A549 (cell line): ENCODE measurements around the gene BNC2. TPM values are rescaled to one million over a fixed set of nuclear protein-coding genes. Genes with fewer than 3 reads are reported as not detected.

ENCODE experiments used
- ATAC-seq, 2 experiments: fragments of 200-7000 bp in 1 of 2; fragments of >200 bp in 1 of 2; cut with Nextera tagmentation in 1 of 2; cut with Tn5 transposase in 1 of 2; 3 replicates each; pipeline versions ENCODE4 v1.8.0 to v1.9.1; 2018 to 2020; ENCODE audit warnings: mild to moderate bottlenecking in 1 of 2, moderate library complexity in 1 of 2
- CTCF ChIA-PET: fragments of 300-600 bp; sonication (Branson Sonifier 250); formaldehyde crosslinking; extraction: SDS; loops from one replicate; lab custom pipeline; 2021; ENCODE audit warnings: antibody characterized with exemption, inconsistent platforms; lab: Yijun Ruan, JAX
- POLR2A ChIA-PET: fragments of 350-600 bp; formaldehyde crosslinking; extraction: SDS; loops from one replicate; lab custom pipeline; 2021; ENCODE audit warnings: antibody characterized with exemption, inconsistent platforms; lab: Yijun Ruan, JAX
- DNase-seq, 2 experiments: peaks; one replicate each; pipeline versions ENCODE4 v3.0.0 to v3.0.0-alpha.2; 2011 to 2016; ENCODE audit warnings: low read depth in 1 of 2, low spot score in 1 of 2
- FAIRE-seq: peaks from 2 replicates; lab custom pipeline; 2011; peaks lifted over from hg19 to GRCh38; lab: Jason Lieb, UNC
- H3K27ac ChIP-seq, 2 experiments: fragments of >200 bp; sonication (Bioruptor Twin); formaldehyde crosslinking; 3 replicates each; pipeline ENCODE4 v1.5.1; 2016 to 2017
- H3K4me1 ChIP-seq: fragments of >200 bp; sonication (Bioruptor Twin); formaldehyde crosslinking; 3 replicates; pipeline ENCODE4 v1.6.1; 2016
- H3K4me2 ChIP-seq: fragments of >200 bp; sonication (Bioruptor Twin); formaldehyde crosslinking; 3 replicates; pipeline ENCODE4 v1.6.1; 2016
- H3K4me3 ChIP-seq: fragments of >200 bp; sonication (Bioruptor Twin); formaldehyde crosslinking; 3 replicates; pipeline ENCODE4 v1.5.1; 2016
- H3K9me3 ChIP-seq: fragments of >200 bp; sonication (Bioruptor Twin); formaldehyde crosslinking; 3 replicates; pipeline ENCODE4 v1.6.1; 2016
- CBX2 ChIP-seq: fragments of 200-600 bp; sonication (generic); IDR thresholded peaks from 2 replicates; pipeline ENCODE4 v1.6.1; 2016; ENCODE audit warnings: low read depth, mild to moderate bottlenecking, borderline replicate concordance
- CHD2 ChIP-seq: fragments of 150-350 bp; IDR thresholded peaks from 2 replicates; pipeline ENCODE4 v1.6.1; 2014; ENCODE audit warnings: low read length; ENCODE audit not compliant: partially characterized antibody
- EHF ChIP-seq: fragments of 250-450 bp; sonication (Bioruptor Pico); IDR thresholded peaks from 2 replicates; pipeline ENCODE4 v1.5.0; 2020; ENCODE audit warnings: mild to moderate bottlenecking
- EHMT2 ChIP-seq: fragments of 200-600 bp; sonication (generic); IDR thresholded peaks from 2 replicates; pipeline ENCODE4 v1.6.1; 2016; ENCODE audit warnings: antibody characterized with exemption, low read depth, mild to moderate bottlenecking, moderate library complexity
- FOSB ChIP-seq: fragments of 250-450 bp; sonication (Bioruptor Pico); IDR thresholded peaks from 2 replicates; pipeline ENCODE4 v1.5.0; 2020; ENCODE audit warnings: mild to moderate bottlenecking, moderate library complexity
- GATA3 ChIP-seq: IDR thresholded peaks from 2 replicates; pipeline ENCODE4 v1.6.1; 2012; ENCODE audit warnings: borderline replicate concordance
- HDAC2 ChIP-seq: fragments of 200-600 bp; sonication (generic); IDR thresholded peaks from 2 replicates; pipeline ENCODE4 v1.6.1; 2016
- JUN ChIP-seq, 2 experiments: fragments of >200 bp; sonication (Bioruptor Twin); formaldehyde crosslinking; IDR thresholded peaks; 2 replicates in 1 of 2; 3 replicates in 1 of 2; pipeline ENCODE4 v1.6.1; 2016 to 2017
- KDM1A ChIP-seq: fragments of 200-600 bp; sonication (generic); IDR thresholded peaks from 2 replicates; pipeline ENCODE4 v1.6.1; 2016; ENCODE audit warnings: low read depth, mild to moderate bottlenecking
- MAZ ChIP-seq: fragments of 150-350 bp; IDR thresholded peaks from 2 replicates; pipeline ENCODE4 v1.6.1; 2014; ENCODE audit warnings: antibody characterized with exemption, low read depth, low read length, borderline replicate concordance
- NPAS2 ChIP-seq: fragments of 250-450 bp; sonication (Bioruptor Pico); IDR thresholded peaks from 2 replicates; pipeline ENCODE4 v1.8.0; 2022; ENCODE audit warnings: mild to moderate bottlenecking, moderate library complexity, borderline replicate concordance
- PHF8 ChIP-seq: fragments of 200-600 bp; sonication (generic); IDR thresholded peaks from 2 replicates; pipeline ENCODE4 v1.6.1; 2016; ENCODE audit warnings: low read depth, mild to moderate bottlenecking, antibody characterized with exemption, moderate library complexity, borderline replicate concordance
- POLR2A ChIP-seq: IDR thresholded peaks from 2 replicates; pipeline ENCODE4 v1.6.1; 2012; ENCODE audit warnings: mild to moderate bottlenecking, low read length
- POLR2AphosphoS2 ChIP-seq: conservative IDR thresholded peaks from 2 replicates; pipeline ENCODE4 v1.6.1; 2012; ENCODE audit warnings: low read length, improper control_type of control experiment, inconsistent platforms
- RAD21 ChIP-seq, 2 experiments: fragments of >200 bp in 1 of 2; sonication (Bioruptor Twin) in 1 of 2; formaldehyde crosslinking in 1 of 2; IDR thresholded peaks in 1 of 2; conservative IDR thresholded peaks in 1 of 2; 2 replicates in 1 of 2; 3 replicates in 1 of 2; pipeline ENCODE4 v1.6.1; 2012 to 2018; ENCODE audit warnings: inconsistent platforms in 1 of 2
- RCOR1 ChIP-seq: fragments of 150-350 bp; IDR thresholded peaks from 2 replicates; pipeline ENCODE4 v1.6.1; 2014; ENCODE audit warnings: antibody characterized with exemption, low read length, low read depth
- RFX5 ChIP-seq: fragments of 450-650 bp; IDR thresholded peaks from 2 replicates; pipeline ENCODE4 v1.7.1; 2014; ENCODE audit warnings: antibody characterized with exemption, mild to moderate bottlenecking, moderate library complexity
- RNF2 ChIP-seq: fragments of 200-600 bp; sonication (generic); IDR thresholded peaks from 2 replicates; pipeline ENCODE4 v1.6.1; 2016; ENCODE audit warnings: low read depth, mild to moderate bottlenecking, antibody characterized with exemption, moderate library complexity, borderline replicate concordance
- SREBF2 ChIP-seq: fragments of 450-650 bp; IDR thresholded peaks from 2 replicates; pipeline ENCODE4 v1.6.1; 2014; ENCODE audit warnings: mild to moderate bottlenecking, moderate library complexity
- TP53 ChIP-seq: fragments of 250-450 bp; sonication (Bioruptor Pico); IDR thresholded peaks from 2 replicates; pipeline ENCODE4 v1.5.0; 2021; ENCODE audit warnings: mild to moderate bottlenecking, moderate library complexity
- ZC3H11A ChIP-seq: fragments of 450-650 bp; IDR thresholded peaks from 2 replicates; pipeline ENCODE4 v1.6.1; 2014; ENCODE audit warnings: antibody characterized with exemption, mild to moderate bottlenecking
- ZFP36 ChIP-seq: fragments of 450-650 bp; IDR thresholded peaks from 2 replicates; pipeline ENCODE4 v1.6.1; 2014; ENCODE audit warnings: borderline replicate concordance; ENCODE audit not compliant: partially characterized antibody
- WGBS: methylation state at CpG from one replicate; pipeline ENCODE4 v1.1.6; 2017; ENCODE audit errors: missing lambda C conversion rate; 5-methylcytosine and 5-hydroxymethylcytosine counted together
- polyA plus RNA-seq, 4 experiments: library from polyadenylated mRNA; depleted of rRNA in 3 of 4; stranded (reverse); fragments of >200 nt; fragmentation: RNase III in 1 of 4; extraction: RNeasy Plus Mini Kit Qiagen cat#74134 plus additional on column Dnase treatment in 1 of 4; gene quantifications; 2 replicates in 3 of 4; 3 replicates in 1 of 4; pipeline ENCODE4 v1.2.3, GENCODE V29; 2011 to 2017
- TF ChIP-seq, protein P1 (sequence below): fragments of 200-600 bp; sonication (generic); IDR thresholded peaks from 2 replicates; pipeline ENCODE4 v1.6.1; 2016; ENCODE audit warnings: antibody characterized with exemption, mild to moderate bottlenecking, moderate library complexity
- TF ChIP-seq, protein P2 (sequence below): fragments of 450-650 bp; IDR thresholded peaks from 2 replicates; pipeline ENCODE4 v1.6.1; 2014; ENCODE audit warnings: antibody characterized with exemption
- TF ChIP-seq, protein P3 (sequence below): fragments of 250-450 bp; sonication (Bioruptor Pico); IDR thresholded peaks from 2 replicates; pipeline ENCODE4 v1.5.0; 2020; ENCODE audit warnings: low read depth, mild to moderate bottlenecking, moderate library complexity

The BNC2 gene
- polyA plus RNA-seq, 2 of the 4 experiments (the other 2 are of a cell fraction) = 6.2 to 7.5 TPM

DNA sequence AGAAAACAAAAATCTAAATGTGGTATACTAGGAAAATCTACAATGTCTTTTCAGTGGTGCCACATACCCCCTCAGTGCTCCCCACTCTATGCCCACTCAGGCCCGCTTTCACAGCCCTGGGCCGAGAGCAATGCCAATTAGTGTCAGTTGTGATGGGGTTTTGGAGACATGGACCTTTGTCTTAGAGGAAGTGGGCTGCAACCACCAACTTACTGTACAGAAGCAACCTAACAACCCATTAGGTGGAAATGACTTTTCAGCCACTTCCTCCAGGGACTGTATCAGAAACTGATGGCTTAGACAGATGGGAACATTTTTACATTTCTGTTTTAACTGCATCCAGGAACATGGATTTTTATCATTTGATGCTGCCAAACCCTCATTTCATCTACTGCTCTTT is 268.0 kb downstream of the BNC2 start:
- H3K9me3 ChIP-seq = no peaks in the 10 kb centered on the region
- TF ChIP-seq CHD2 (no peak), EHF (no peak), NPAS2 (CRISPR knock-in tag) (no peak), PHF8 (no peak), KDM1A (no peak), POLR2AphosphoS2 (no peak), FOSB (CRISPR knock-in tag) (no peak)
- TF ChIP-seq, all 56 proteins: peak for 0
- Histone ChIP-seq H3K27ac (peak overlapping the region in 1 of 2 experiments; percentile 38; a peak in 2 of 6 replicates), H3K4me3 (no peak overlapping the region), H3K4me2 (no peak overlapping the region), H3K4me1 (no peaks in the 10 kb centered on the region; the same call in 1 of the 3 replicates)
- ChIA-PET POLR2A (no interaction called here), CTCF (no interaction called here)
- FAIRE-seq (peak; percentile 32), ATAC-seq (no peak), DNase-seq (no peak)
- WGBS = 94% methylated on average over 2 of the region's 2 CpGs

DNA sequence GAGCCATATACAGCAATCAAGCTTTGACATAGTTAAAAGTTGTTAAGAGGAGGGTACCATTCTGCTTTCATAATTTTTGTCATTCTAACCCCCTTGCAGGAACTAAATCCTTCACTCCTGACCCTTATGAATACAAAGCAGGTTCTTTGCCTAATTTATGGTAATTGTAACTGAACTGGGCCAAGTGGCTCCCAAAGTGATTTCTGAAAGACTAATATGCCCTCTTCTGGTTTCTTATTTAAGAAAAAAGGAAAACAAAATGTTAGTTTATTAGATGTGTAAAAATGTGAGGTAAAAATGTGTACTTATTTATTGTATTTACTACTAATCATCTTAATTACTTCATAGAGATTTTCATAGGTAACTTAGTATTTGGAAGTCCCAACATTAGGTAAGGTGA is 268.5 kb downstream of the BNC2 start:
- Histone ChIP-seq H3K4me3 (no peak overlapping the region), H3K27ac (no peak overlapping the region), H3K4me1 (peaks cover 4% of the 10 kb centered on the region), H3K4me2 (no peak overlapping the region), H3K9me3 (no peaks in the 10 kb centered on the region)
- DNase-seq (no peak), ATAC-seq (no peak), FAIRE-seq (no peak)
- ChIA-PET POLR2A (no interaction called here), CTCF (no interaction called here)
- TF ChIP-seq ZC3H11A = no peak
- TF ChIP-seq RNF2 = no peak
- TF ChIP-seq RAD21 (conservative IDR thresholded peaks at IDR 0.05 in 1 of 2, IDR thresholded peaks at IDR 0.05 in 1 of 2) = peak; percentile 13 to 29; a peak in 1 of 5 replicates

DNA sequence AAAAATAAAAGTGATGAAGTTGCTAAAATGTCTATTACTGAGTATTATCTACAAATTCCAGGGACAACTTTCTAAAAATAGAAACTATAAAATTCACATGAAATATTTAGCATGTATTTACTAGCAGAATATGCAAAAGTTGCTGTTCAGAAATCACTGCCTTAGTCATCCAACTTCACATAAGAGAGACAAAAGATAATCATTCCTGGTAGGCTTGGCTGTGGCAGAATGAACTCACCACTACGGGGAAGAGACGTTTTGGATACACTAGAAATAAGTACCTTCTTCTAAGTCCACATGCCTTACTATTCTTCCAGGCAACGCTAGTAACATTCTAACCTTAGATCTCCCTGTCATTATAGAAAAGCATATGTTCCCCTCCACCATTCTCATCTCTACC is 272.2 kb downstream of the BNC2 start:
- Histone ChIP-seq H3K9me3 (no peaks in the 10 kb centered on the region), H3K4me3 (no peak overlapping the region), H3K4me2 (no peak overlapping the region), H3K4me1 (peaks cover 14% of the 10 kb centered on the region), H3K27ac (no peak overlapping the region)
- FAIRE-seq = no peak
- POLR2A ChIA-PET = no interaction called here
- 85% methylated on average over 3 of the region's 3 CpGs for WGBS
- TF ChIP-seq RFX5 = no peak
- no peak for ATAC-seq
- CTCF ChIA-PET = no interaction called here
- DNase-seq = no peak

DNA sequence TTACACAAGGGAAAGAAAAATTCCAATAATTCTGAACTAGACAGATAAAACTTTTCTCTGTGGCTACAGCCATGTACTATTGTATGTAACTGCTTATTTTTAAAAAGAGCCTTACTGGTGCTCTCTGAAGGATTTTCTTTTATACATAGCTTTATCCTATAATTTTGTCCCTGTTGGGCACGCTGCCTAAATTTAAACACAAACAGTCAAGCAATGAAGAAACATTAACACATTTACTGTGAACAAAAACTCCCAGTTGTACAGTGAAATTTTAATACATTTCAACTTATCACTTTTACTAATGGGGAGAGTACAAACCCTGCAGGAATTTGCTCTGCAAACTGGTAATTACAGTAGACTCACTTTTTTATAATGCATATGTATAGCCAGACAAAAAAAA is 273.3 kb downstream of the BNC2 start:
- no peak for FAIRE-seq
- H3K4me1 ChIP-seq = peaks cover 14% of the 10 kb centered on the region
- 100% methylated on average over 1 of the region's 1 CpG for WGBS
- H3K9me3 ChIP-seq = no peaks in the 10 kb centered on the region
- ChIA-PET CTCF (interaction anchor here (1.6 kb wide), 1 partner anchor 22 kb away, joined by 3 read pairs; no protein-coding TSS in a partner anchor), POLR2A (interaction anchor here (0.5 kb wide), 1 partner anchor 81 kb away, joined by 3 read pairs; no protein-coding TSS in a partner anchor)
- no peak for DNase-seq
- no peak for ATAC-seq
- no peak overlapping the region for H3K4me3 ChIP-seq
- peak overlapping the region; percentile 50; the same call in 2 of the 3 replicates for H3K4me2 ChIP-seq
- TF ChIP-seq, protein P1, sequence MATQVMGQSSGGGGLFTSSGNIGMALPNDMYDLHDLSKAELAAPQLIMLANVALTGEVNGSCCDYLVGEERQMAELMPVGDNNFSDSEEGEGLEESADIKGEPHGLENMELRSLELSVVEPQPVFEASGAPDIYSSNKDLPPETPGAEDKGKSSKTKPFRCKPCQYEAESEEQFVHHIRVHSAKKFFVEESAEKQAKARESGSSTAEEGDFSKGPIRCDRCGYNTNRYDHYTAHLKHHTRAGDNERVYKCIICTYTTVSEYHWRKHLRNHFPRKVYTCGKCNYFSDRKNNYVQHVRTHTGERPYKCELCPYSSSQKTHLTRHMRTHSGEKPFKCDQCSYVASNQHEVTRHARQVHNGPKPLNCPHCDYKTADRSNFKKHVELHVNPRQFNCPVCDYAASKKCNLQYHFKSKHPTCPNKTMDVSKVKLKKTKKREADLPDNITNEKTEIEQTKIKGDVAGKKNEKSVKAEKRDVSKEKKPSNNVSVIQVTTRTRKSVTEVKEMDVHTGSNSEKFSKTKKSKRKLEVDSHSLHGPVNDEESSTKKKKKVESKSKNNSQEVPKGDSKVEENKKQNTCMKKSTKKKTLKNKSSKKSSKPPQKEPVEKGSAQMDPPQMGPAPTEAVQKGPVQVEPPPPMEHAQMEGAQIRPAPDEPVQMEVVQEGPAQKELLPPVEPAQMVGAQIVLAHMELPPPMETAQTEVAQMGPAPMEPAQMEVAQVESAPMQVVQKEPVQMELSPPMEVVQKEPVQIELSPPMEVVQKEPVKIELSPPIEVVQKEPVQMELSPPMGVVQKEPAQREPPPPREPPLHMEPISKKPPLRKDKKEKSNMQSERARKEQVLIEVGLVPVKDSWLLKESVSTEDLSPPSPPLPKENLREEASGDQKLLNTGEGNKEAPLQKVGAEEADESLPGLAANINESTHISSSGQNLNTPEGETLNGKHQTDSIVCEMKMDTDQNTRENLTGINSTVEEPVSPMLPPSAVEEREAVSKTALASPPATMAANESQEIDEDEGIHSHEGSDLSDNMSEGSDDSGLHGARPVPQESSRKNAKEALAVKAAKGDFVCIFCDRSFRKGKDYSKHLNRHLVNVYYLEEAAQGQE = no peak
- TF ChIP-seq TP53 (CRISPR knock-in tag) = no peak
- TF ChIP-seq, protein P2, sequence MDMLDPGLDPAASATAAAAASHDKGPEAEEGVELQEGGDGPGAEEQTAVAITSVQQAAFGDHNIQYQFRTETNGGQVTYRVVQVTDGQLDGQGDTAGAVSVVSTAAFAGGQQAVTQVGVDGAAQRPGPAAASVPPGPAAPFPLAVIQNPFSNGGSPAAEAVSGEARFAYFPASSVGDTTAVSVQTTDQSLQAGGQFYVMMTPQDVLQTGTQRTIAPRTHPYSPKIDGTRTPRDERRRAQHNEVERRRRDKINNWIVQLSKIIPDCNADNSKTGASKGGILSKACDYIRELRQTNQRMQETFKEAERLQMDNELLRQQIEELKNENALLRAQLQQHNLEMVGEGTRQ = no peak
- TF ChIP-seq, protein P3, sequence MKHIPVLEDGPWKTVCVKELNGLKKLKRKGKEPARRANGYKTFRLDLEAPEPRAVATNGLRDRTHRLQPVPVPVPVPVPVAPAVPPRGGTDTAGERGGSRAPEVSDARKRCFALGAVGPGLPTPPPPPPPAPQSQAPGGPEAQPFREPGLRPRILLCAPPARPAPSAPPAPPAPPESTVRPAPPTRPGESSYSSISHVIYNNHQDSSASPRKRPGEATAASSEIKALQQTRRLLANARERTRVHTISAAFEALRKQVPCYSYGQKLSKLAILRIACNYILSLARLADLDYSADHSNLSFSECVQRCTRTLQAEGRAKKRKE = no peak
- TF ChIP-seq EHMT2 = no peak
- no peak for TF ChIP-seq MAZ
- TF ChIP-seq CBX2 = no peak
- no peak for TF ChIP-seq JUN (IDR thresholded peaks at IDR 0.05)
- TF ChIP-seq HDAC2 = no peak
- TF ChIP-seq POLR2A = no peak
- TF ChIP-seq SREBF2 = no peak
- TF ChIP-seq RCOR1 = no peak
- TF ChIP-seq RFX5 = no peak
- no peak for TF ChIP-seq ZFP36
- no peak for TF ChIP-seq GATA3
- H3K27ac ChIP-seq = no peak overlapping the region
